RWPE1 (cell line): ENCODE data around the gene DDRGK1.
A peak's percentile ranks its signal among the peaks of the same experiment; 100 is the strongest.

ENCODE experiments used
- CTCF ChIA-PET: fragments of 350-600 bp; sonication (Branson Sonifier 250); formaldehyde crosslinking; extraction: SDS; loops from one replicate; lab custom pipeline; 2021; lab: Yijun Ruan, JAX
- POLR2A ChIA-PET: fragments of 400-600 bp; formaldehyde crosslinking; extraction: SDS; loops from one replicate; lab custom pipeline; 2020; ENCODE audit warnings: antibody characterized with exemption; ENCODE audit not compliant: low non-redundant PET; lab: Yijun Ruan, JAX
- DNase-seq: peaks from one replicate; pipeline ENCODE4 v3.0.0; 2012; ENCODE audit warnings: low spot score
- H3K27ac ChIP-seq: fragments of 450-650 bp; 2 replicates; pipeline ENCODE4 v1.5.1; 2017
- TF ChIP-seq, protein P1 (sequence below): fragments of 450-650 bp; conservative IDR thresholded peaks from 2 replicates; pipeline ENCODE4 v1.5.1; 2017; ENCODE audit warnings: low read depth, mild to moderate bottlenecking

DDRGK1 gene

GRCh38 chr20:3231116-3231515, 26.6 kb upstream of the DDRGK1 start:
- H3K27ac ChIP-seq = peak overlapping the region; percentile 4
- POLR2A ChIA-PET = no interaction called here
- CTCF ChIA-PET = no interaction called here
- TF ChIP-seq, protein P1, sequence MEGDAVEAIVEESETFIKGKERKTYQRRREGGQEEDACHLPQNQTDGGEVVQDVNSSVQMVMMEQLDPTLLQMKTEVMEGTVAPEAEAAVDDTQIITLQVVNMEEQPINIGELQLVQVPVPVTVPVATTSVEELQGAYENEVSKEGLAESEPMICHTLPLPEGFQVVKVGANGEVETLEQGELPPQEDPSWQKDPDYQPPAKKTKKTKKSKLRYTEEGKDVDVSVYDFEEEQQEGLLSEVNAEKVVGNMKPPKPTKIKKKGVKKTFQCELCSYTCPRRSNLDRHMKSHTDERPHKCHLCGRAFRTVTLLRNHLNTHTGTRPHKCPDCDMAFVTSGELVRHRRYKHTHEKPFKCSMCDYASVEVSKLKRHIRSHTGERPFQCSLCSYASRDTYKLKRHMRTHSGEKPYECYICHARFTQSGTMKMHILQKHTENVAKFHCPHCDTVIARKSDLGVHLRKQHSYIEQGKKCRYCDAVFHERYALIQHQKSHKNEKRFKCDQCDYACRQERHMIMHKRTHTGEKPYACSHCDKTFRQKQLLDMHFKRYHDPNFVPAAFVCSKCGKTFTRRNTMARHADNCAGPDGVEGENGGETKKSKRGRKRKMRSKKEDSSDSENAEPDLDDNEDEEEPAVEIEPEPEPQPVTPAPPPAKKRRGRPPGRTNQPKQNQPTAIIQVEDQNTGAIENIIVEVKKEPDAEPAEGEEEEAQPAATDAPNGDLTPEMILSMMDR = no peak
- DNase-seq = no peak

DNA sequence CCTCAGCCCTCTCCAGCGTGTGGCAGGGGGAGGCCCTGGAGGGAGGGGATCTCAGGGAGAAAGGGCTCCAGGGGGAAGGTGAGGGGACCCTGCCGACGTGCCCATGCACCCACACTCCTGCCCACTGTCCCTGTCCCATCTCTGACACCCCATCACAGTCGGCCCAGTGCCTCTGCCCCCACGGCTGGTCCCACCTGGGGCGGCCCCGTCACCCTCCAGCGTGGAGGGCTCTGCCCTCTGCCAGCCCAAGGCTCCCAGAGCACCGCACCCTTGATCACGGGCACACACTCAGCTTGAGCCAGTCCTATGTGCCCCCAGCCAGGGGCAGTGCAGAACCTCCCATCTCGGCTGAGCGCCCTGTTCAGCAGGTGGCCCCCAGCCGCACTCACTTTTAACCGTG, 25.3 kb upstream of the DDRGK1 start:
- no peak for DNase-seq
- no peak overlapping the region; the same call in 1 of the 2 replicates for H3K27ac ChIP-seq
- ChIA-PET CTCF (interaction anchor here (0.5 kb wide), 1 partner anchor 41 kb away, joined by 4 read pairs; no protein-coding TSS in a partner anchor), POLR2A (no interaction called here)
- TF ChIP-seq, protein P1 = no peak

- ChIA-PET CTCF (no interaction called here), POLR2A (no interaction called here)
- TF ChIP-seq, protein P1 = no peak
- no peak for DNase-seq
- H3K27ac ChIP-seq = no peak overlapping the region; the same call in 1 of the 2 replicates
These were observed 24.7 kb upstream of the DDRGK1 start for GRCh38 chr20:3229158-3229557.

GRCh38 chr20:3228750-3229032, 24.2 kb upstream of the DDRGK1 start:
- ChIA-PET POLR2A (no interaction called here), CTCF (no interaction called here)
- TF ChIP-seq, protein P1 = no peak
- H3K27ac ChIP-seq = peak overlapping the region; percentile 76; the same call in 1 of the 2 replicates
- no peak for DNase-seq

DNA sequence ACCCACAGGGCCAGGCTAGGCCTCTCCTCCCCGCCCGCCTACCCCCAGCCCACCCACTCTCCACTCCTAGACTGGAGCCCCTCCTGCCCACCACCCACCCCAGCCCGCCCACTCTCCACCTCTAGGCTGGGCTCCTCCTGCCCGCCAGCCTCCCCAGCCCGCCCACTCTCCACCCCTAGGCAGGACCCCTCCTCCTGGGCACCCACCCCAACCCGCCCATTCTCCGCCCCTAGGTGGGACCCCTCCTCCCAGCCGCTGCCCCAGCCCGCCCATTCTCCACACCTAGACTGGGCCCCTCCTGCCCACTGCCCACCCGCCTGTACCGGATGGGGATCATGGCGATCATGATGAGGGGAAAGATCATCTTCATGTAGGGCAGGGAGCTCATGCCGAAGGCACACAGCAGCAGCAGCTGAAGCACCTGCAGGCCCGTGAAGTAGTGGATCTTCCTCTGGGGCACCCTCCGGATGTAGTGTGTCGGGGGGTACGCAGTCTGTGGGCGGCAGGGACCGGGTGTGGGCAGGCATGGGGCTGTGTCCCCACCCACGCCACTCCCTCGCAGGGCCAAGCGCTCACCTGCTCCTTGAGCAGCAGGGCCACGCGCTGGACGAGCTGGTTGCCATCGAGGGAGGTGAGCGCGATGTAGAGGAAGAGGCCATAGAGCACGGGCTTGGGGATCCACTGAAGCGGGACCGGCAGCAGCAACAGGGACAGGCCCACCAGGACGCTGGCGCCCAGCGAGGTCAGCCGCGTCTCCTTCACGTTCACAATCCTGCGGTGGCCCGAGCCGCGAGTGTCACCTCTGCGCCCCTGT, 23.7 kb upstream of the DDRGK1 start:
- TF ChIP-seq, protein P1 = no peak
- peak overlapping the region; percentile 76 for H3K27ac ChIP-seq
- ChIA-PET POLR2A (no interaction called here), CTCF (no interaction called here)
- DNase-seq = no peak

- POLR2A ChIA-PET = no interaction called here
- TF ChIP-seq, protein P1 = no peak
- peak overlapping the region; percentile 76 for H3K27ac ChIP-seq
- DNase-seq = peak; percentile 68
- CTCF ChIA-PET = interaction anchor here (1.0 kb wide), 1 partner anchor 87 kb away, joined by 3 read pairs; no protein-coding TSS in a partner anchor
These were observed 23.0 kb upstream of the DDRGK1 start for GRCh38 chr20:3227506-3227905.
